CD4-positive, CD25-positive, alpha-beta regulatory T cell (primary cell): ENCODE data around the gene ALDH1A1. TPM values are rescaled to one million over a fixed set of nuclear protein-coding genes. Genes with fewer than 3 reads are reported as not detected.

Experiments used
- ATAC-seq, 2 donors: fragments of 150-1000 bp; cut with Tn5 transposase; one replicate each; pipeline ENCODE4 v1.10.0; 2021; ENCODE audit warnings: low read depth in 2 of 2, moderate number of reproducible peaks in 2 of 2, moderate library complexity in 1 of 2
- DNase-seq, 3 donors: peaks; one replicate each; pipeline versions ENCODE4 v3.0.0 to v3.0.0-alpha.2; 2012 to 2022; ENCODE audit warnings: mixed read lengths in 1 of 3
- H3K27ac ChIP-seq: one replicate; pipeline ENCODE4 v1.7.0; 2013; ENCODE audit warnings: mild to moderate bottlenecking, low read length; ENCODE audit not compliant: insufficient read depth, poor library complexity, severe bottlenecking
- H3K27me3 ChIP-seq: one replicate; pipeline ENCODE4 v1.7.0; 2013; ENCODE audit warnings: low read length; ENCODE audit not compliant: control insufficient read depth, insufficient read depth
- H3K36me3 ChIP-seq: one replicate; pipeline ENCODE4 v1.7.0; 2013; ENCODE audit warnings: mild to moderate bottlenecking, low read length, moderate library complexity; ENCODE audit not compliant: control insufficient read depth, insufficient read depth
- H3K4me1 ChIP-seq: 2 replicates; pipeline ENCODE4 v1.7.0; 2013; ENCODE audit warnings: mild to moderate bottlenecking, low read length; ENCODE audit not compliant: insufficient read depth, control insufficient read depth, poor library complexity, severe bottlenecking
- H3K4me3 ChIP-seq: one replicate; pipeline ENCODE4 v1.7.0; 2013; ENCODE audit warnings: low read depth, mild to moderate bottlenecking, low read length, moderate library complexity
- H3K9me3 ChIP-seq, 2 experiments: 1 replicate in 1 of 2; 2 replicates in 1 of 2; pipeline ENCODE4 v1.7.0; 2013; ENCODE audit warnings: low read length in 2 of 2, mild to moderate bottlenecking in 1 of 2, moderate library complexity in 1 of 2; ENCODE audit not compliant: control insufficient read depth in 2 of 2
- H3K27ac Mint-ChIP-seq, 3 donors: one replicate each; pipeline ENCODE4 v1.8.0; 2020 to 2022; ENCODE audit warnings: mild to moderate bottlenecking in 3 of 3, mixed read lengths in 3 of 3, moderate library complexity in 2 of 3
- H3K27me3 Mint-ChIP-seq: one replicate; pipeline ENCODE4 v1.8.0; 2022; ENCODE audit warnings: mild to moderate bottlenecking, mixed read lengths
- H3K36me3 Mint-ChIP-seq: one replicate; pipeline ENCODE4 v1.8.0; 2020; ENCODE audit warnings: mixed read lengths
- H3K4me1 Mint-ChIP-seq, 4 donors: one replicate each; pipeline ENCODE4 v1.8.0; 2020 to 2022; ENCODE audit warnings: mixed read lengths in 4 of 4, mild to moderate bottlenecking in 1 of 4
- H3K4me3 Mint-ChIP-seq, 4 donors: one replicate each; pipeline ENCODE4 v1.8.0; 2020 to 2022; ENCODE audit warnings: mild to moderate bottlenecking in 4 of 4, mixed read lengths in 4 of 4, moderate library complexity in 3 of 4
- H3K9me3 Mint-ChIP-seq, 7 donors: one replicate each; pipeline ENCODE4 v1.8.0; 2020 to 2022; ENCODE audit warnings: mixed read lengths in 7 of 7, mild to moderate bottlenecking in 3 of 7, moderate library complexity in 2 of 7
- polyA plus RNA-seq, 4 donors: library from polyadenylated mRNA; unstranded; fragments of 300-500 nt; fragmentation: Illumina TruSeq; gene quantifications; one replicate each; pipeline ENCODE4 v1.2.3, GENCODE V29; 2021
- total RNA-seq: library from RNA; stranded (reverse); gene quantifications from one replicate; pipeline ENCODE4 v1.2.3, GENCODE V29; 2022

Gene ALDH1A1
- total and polyA plus RNA-seq, 5 donors from 2014 or later = 0.10 to 1.0 TPM; not detected in 3

DNA sequence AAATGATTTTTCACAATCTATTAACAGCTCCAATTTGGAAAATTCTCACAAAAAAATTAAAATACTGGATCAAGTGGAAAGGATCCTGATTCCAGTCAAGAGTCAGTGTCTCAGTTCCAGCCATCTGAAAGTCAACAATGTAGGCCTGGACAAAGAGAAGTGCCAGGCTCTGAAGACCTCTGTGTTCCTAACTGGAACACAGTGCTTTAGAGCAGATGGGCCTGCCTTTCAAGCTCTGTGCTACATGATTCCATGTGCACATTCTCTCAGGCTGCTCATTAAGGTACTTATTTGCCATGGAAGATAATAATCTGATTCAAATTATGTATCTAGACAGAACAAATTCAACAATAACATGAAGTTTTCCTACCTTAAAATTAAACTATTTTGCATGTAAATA is 30.2 kb upstream of the ALDH1A1 start:
- H3K4me3 ChIP-seq = no peak overlapping the region

DNA sequence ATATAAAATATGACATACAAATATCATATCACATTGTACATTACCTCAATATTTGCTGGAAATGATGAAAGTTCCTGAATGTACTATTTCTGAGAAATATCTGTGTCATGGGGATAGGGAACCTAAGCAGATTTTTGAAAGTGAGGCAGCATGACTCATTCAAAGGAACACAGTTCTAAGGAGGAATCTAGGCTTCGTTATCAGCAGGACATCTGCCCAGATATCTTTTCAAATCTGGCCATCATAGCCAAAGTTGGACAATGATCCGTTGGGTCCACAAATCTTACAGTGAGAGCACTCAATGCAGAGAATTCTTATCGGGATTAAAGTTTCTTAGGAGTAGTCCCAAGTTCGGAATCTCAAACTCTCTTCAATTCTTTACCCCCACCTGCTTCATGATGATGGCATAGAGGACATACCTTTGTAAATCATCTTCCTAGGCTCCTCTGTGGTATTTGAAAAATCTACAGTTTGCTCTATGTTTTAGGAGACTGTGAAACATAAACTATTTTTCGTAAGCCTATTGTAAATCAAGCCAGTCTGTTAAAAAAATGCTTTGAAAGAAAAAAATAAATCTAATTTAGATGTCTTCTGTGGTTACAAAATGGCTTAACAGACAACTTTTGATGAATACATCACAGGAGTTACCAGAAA is 29.4 kb upstream of the ALDH1A1 start:
- DNase-seq = no peak
- no peak overlapping the region for H3K4me3 Mint-ChIP-seq
- no peak overlapping the region for H3K4me3 ChIP-seq
- H3K36me3 Mint-ChIP-seq = no peaks in the 10 kb centered on the region
- H3K4me1 Mint-ChIP-seq = no peaks in the 10 kb centered on the region
- H3K27ac ChIP-seq = no peak overlapping the region
- no peaks in the 10 kb centered on the region for H3K4me1 ChIP-seq
- no peak for ATAC-seq
- H3K36me3 ChIP-seq = no peaks in the 10 kb centered on the region
- peaks cover 0 to 2% (median 0%) of the 10 kb centered on the region in 7 donors for H3K9me3 Mint-ChIP-seq
- H3K27me3 ChIP-seq = no peaks in the 10 kb centered on the region
- H3K9me3 ChIP-seq = no peaks in the 10 kb centered on the region
- H3K27me3 Mint-ChIP-seq = no peaks in the 10 kb centered on the region
- H3K27ac Mint-ChIP-seq = no peak overlapping the region

More for the DNA sequence above, 30.2 kb upstream of the ALDH1A1 start:
- ATAC-seq (no peak), DNase-seq (no peak)
- H3K36me3 Mint-ChIP-seq = no peaks in the 10 kb centered on the region
- no peak overlapping the region for H3K4me3 Mint-ChIP-seq
- no peaks in the 10 kb centered on the region for H3K27me3 ChIP-seq
- no peaks in the 10 kb centered on the region for H3K27me3 Mint-ChIP-seq
- H3K27ac ChIP-seq = no peak overlapping the region
- no peak overlapping the region for H3K27ac Mint-ChIP-seq
- H3K9me3 ChIP-seq = no peaks in the 10 kb centered on the region
- no peaks in the 10 kb centered on the region for H3K4me1 ChIP-seq
- H3K9me3 Mint-ChIP-seq = peaks cover 0 to 2% (median 0%) of the 10 kb centered on the region in 7 donors
- no peaks in the 10 kb centered on the region for H3K36me3 ChIP-seq
- H3K4me1 Mint-ChIP-seq = no peaks in the 10 kb centered on the region

DNA sequence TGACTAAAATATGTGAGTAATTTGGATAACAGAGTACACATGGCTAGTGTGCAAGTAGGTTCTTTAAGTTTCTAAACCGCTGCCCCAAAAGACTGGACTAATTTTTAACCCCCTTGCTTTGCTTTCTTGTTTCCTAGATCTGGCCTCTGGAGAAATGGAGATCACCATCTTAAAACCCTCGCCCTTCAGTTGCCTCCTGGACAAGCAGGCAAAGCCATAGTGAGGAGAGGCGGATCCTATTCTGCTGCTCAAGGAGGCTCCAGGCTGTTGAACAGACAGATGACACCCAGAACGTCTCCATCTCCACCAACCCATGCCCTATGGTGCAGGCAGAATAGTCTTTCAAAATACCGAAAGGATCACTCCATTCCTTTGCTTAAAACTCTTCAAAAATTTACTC is 28.6 kb upstream of the ALDH1A1 start:
- Histone ChIP-seq H3K4me3 (no peak overlapping the region), H3K27me3 (no peaks in the 10 kb centered on the region), H3K27ac (no peak overlapping the region), H3K36me3 (no peaks in the 10 kb centered on the region), H3K4me1 (no peaks in the 10 kb centered on the region), H3K9me3 (no peaks in the 10 kb centered on the region)
- no peak for DNase-seq
- no peak overlapping the region for H3K4me3 Mint-ChIP-seq
- no peaks in the 10 kb centered on the region for H3K36me3 Mint-ChIP-seq
- peaks cover 0 to 2% (median 0%) of the 10 kb centered on the region in 7 donors for H3K9me3 Mint-ChIP-seq
- H3K4me1 Mint-ChIP-seq = no peaks in the 10 kb centered on the region
- H3K27me3 Mint-ChIP-seq = no peaks in the 10 kb centered on the region
- no peak for ATAC-seq
- H3K27ac Mint-ChIP-seq = no peak overlapping the region

DNA sequence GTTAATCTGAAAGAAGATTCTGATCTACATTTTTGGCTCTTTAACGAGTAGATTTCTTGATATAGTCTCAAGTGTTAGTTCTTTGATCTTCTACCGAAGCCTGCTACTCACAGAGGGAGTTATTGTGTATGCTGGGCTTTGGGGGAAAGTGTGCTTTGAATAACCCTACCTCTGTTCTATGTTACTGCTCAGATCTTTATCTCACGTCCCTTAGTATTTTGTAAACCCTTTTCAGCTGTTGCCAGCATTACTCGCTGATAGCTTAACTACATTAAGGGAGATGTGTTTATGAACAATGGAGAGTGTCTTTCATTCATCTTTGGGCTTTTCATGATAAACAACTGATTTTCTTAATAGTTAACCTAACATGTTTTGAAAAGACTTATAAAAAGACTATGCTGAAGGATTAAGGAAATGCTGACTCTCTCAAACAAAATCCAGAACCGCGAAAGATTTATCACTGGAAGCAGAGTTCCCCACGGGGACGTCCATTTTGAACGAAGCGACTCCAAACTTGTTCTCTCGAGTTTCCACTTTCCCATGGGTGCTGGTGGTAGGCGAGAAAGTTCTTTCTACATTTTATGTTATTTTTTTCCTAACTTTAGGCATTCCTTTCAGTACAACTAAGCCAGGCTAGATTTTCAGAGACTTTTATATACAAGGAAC is 27.9 kb upstream of the ALDH1A1 start:
- no peak overlapping the region for H3K27ac ChIP-seq
- Mint-ChIP-seq H3K4me1 (no peaks in the 10 kb centered on the region), H3K9me3 (peaks cover 0 to 2% (median 0%) of the 10 kb centered on the region in 7 donors), H3K27me3 (no peaks in the 10 kb centered on the region), H3K4me3 (no peak overlapping the region), H3K27ac (no peak overlapping the region), H3K36me3 (no peaks in the 10 kb centered on the region)
- H3K9me3 ChIP-seq = no peaks in the 10 kb centered on the region
- no peaks in the 10 kb centered on the region for H3K4me1 ChIP-seq
- ATAC-seq (no peak), DNase-seq (no peak)
- no peak overlapping the region for H3K4me3 ChIP-seq
- H3K36me3 ChIP-seq = no peaks in the 10 kb centered on the region
- H3K27me3 ChIP-seq = no peaks in the 10 kb centered on the region

DNA sequence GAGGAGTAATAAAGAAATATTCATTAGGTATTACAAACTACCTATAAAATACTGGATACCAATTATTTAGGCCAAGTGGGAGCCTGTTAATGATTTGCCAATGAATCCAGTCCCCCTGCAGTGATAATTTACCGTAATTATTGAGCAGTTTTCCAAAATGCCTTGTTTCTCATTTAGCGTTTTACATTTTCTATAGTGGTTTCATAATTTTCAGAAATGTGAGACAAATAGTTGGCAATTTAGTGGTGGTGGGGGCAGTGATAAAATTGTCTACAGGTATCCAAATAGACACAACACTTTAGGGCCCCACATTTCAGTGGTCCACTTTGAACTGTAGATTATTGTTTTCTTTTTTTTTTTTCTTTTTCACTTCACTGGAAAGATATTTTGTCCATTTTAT is 27.3 kb upstream of the ALDH1A1 start:
- no peak for DNase-seq
- Mint-ChIP-seq H3K4me3 (no peak overlapping the region), H3K27ac (no peak overlapping the region), H3K36me3 (no peaks in the 10 kb centered on the region), H3K9me3 (peaks cover 0 to 2% (median 0%) of the 10 kb centered on the region in 7 donors), H3K27me3 (no peaks in the 10 kb centered on the region), H3K4me1 (no peaks in the 10 kb centered on the region)
- H3K4me3 ChIP-seq = no peak overlapping the region
- no peaks in the 10 kb centered on the region for H3K36me3 ChIP-seq
- H3K9me3 ChIP-seq = no peaks in the 10 kb centered on the region
- H3K4me1 ChIP-seq = no peaks in the 10 kb centered on the region
- H3K27me3 ChIP-seq = no peaks in the 10 kb centered on the region
- no peak overlapping the region for H3K27ac ChIP-seq
- no peak for ATAC-seq

DNA sequence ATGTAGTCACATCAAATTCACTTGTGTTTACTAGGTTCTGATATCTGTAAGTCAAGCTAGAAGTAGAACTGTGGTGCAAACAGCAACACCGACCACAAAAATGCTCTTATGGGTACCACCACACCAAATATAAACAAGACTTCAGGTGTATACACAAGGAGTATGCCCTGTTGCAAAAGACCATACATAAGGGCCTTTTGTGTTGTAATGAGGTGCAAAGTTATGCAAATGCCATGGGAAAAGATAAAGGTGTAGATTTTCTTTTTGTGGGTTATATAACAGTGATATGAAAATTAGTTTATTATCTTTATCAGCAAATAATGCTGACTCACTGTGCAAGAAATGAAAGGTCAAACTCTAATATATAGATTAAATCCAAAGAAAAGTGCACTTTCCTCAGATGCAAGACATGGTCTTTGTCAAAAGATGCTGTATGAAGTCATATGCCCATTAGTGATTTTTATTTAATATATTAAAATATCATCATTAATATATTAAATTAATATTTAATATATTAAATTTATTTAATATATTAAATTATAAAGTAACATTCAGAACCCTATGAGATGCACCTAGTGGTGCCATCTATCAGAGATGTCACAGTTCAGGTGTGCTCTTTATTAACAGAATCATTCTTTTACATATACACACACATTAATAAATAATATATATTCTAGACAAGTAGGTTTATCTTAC is 26.7 kb upstream of the ALDH1A1 start:
- Histone ChIP-seq H3K4me1 (no peaks in the 10 kb centered on the region), H3K4me3 (no peak overlapping the region), H3K27me3 (no peaks in the 10 kb centered on the region), H3K27ac (no peak overlapping the region), H3K36me3 (no peaks in the 10 kb centered on the region), H3K9me3 (no peaks in the 10 kb centered on the region)
- Mint-ChIP-seq H3K27me3 (no peaks in the 10 kb centered on the region), H3K27ac (no peak overlapping the region), H3K4me3 (no peak overlapping the region), H3K4me1 (no peaks in the 10 kb centered on the region), H3K9me3 (peaks cover 0 to 2% (median 0%) of the 10 kb centered on the region in 7 donors), H3K36me3 (no peaks in the 10 kb centered on the region)
- ATAC-seq (no peak), DNase-seq (no peak)

DNA sequence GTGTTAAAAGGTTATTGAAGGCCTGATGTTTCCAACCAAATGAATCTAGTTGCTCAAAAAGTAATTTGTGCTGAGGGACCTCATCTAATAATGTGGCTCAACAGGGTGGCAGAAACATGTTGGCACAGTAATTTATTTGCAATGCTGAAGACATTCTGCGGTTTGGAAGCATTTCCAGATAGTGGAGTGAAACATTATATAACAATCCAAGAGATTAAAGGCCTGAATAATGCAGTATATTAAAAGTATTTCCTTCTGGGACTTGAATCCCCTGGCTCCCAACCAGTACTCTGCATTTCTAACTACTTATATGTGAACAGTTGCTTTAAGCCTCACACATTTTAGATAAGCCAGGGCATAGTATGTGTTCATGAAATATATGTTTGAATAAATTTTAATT is 25.9 kb upstream of the ALDH1A1 start:
- H3K4me3 Mint-ChIP-seq = no peak overlapping the region

More for the DNA sequence above, 25.9 kb upstream of the ALDH1A1 start:
- Mint-ChIP-seq H3K4me1 (no peaks in the 10 kb centered on the region), H3K27me3 (no peaks in the 10 kb centered on the region), H3K27ac (no peak overlapping the region), H3K36me3 (no peaks in the 10 kb centered on the region), H3K9me3 (peaks cover 0 to 2% (median 0%) of the 10 kb centered on the region in 7 donors)
- ATAC-seq (no peak), DNase-seq (no peak)
- Histone ChIP-seq H3K27ac (no peak overlapping the region), H3K4me3 (no peak overlapping the region), H3K36me3 (no peaks in the 10 kb centered on the region), H3K27me3 (no peaks in the 10 kb centered on the region), H3K4me1 (no peaks in the 10 kb centered on the region), H3K9me3 (no peaks in the 10 kb centered on the region)
